CD14-positive monocyte (primary cell): ENCODE measurements around the gene ACYP2. TPM values are rescaled to one million over a fixed set of nuclear protein-coding genes. Genes with fewer than 3 reads are reported as not detected.

Experiments used
- DNase-seq, 3 donors: peaks; one replicate each; pipeline ENCODE4 v3.0.0-alpha.2; 2011 to 2022
- H2AFZ ChIP-seq: 2 replicates; pipeline ENCODE4 v1.6.0; 2012; ENCODE audit warnings: mild to moderate bottlenecking, low read depth, low read length, inconsistent platforms; ENCODE audit not compliant: insufficient read depth, poor library complexity, severe bottlenecking
- H3K27ac ChIP-seq, 2 donors: 1 replicate in 1 of 2; 2 replicates in 1 of 2; pipeline ENCODE4 v1.5.1; 2012 to 2013; ENCODE audit warnings: low read length in 2 of 2, control low read depth in 1 of 2, inconsistent platforms in 1 of 2, low read depth in 1 of 2, mild to moderate bottlenecking in 1 of 2
- H3K27me3 ChIP-seq, 2 donors: one replicate each; pipeline versions ENCODE4 v1.6.0 to v1.6.1; 2011 to 2013; ENCODE audit warnings: low read length in 2 of 2; ENCODE audit not compliant: control insufficient read depth in 2 of 2, insufficient read depth in 2 of 2
- H3K36me3 ChIP-seq, 2 donors: replicated peaks in 1 of 2; 1 replicate in 1 of 2; 2 replicates in 1 of 2; pipeline versions ENCODE4 v1.5.1 to v1.6.1; 2012 to 2013; ENCODE audit warnings: low read length in 2 of 2, control low read depth in 1 of 2, inconsistent platforms in 1 of 2, mild to moderate bottlenecking in 1 of 2; ENCODE audit not compliant: insufficient read depth in 2 of 2, control insufficient read depth in 1 of 2
- H3K4me1 ChIP-seq, 2 donors: 1 replicate in 1 of 2; 2 replicates in 1 of 2; pipeline versions ENCODE4 v1.5.1 to v1.6.1; 2012 to 2013; ENCODE audit warnings: low read length in 2 of 2, control low read depth in 1 of 2, inconsistent platforms in 1 of 2, mild to moderate bottlenecking in 1 of 2, moderate library complexity in 1 of 2; ENCODE audit not compliant: insufficient read depth in 2 of 2, control insufficient read depth in 1 of 2
- H3K4me2 ChIP-seq: replicated peaks from 2 replicates; pipeline ENCODE3; 2012; ENCODE audit warnings: low read length, moderate library complexity, mild to moderate bottlenecking; ENCODE audit not compliant: poor library complexity, severe bottlenecking; ENCODE audit errors: extremely low read depth
- H3K4me3 ChIP-seq, 3 experiments: fragments of 200-600 bp in 1 of 3; sonication (generic) in 1 of 3; replicated peaks in 1 of 3; 1 replicate in 2 of 3; 2 replicates in 1 of 3; pipeline ENCODE4 v1.5.1; 2011 to 2013; ENCODE audit warnings: low read length in 3 of 3, mild to moderate bottlenecking in 3 of 3, control low read depth in 2 of 3, low read depth in 2 of 3, inconsistent platforms in 1 of 3, moderate library complexity in 1 of 3
- H3K79me2 ChIP-seq: 2 replicates; pipeline ENCODE4 v1.6.0; 2012; ENCODE audit warnings: mild to moderate bottlenecking, control low read depth, inconsistent platforms, low read length, moderate library complexity; ENCODE audit not compliant: insufficient read depth
- H3K9ac ChIP-seq: 2 replicates; pipeline ENCODE4 v1.6.0; 2017; ENCODE audit warnings: low read length, mild to moderate bottlenecking; ENCODE audit not compliant: insufficient read depth, poor library complexity, severe bottlenecking
- H3K9me3 ChIP-seq, 2 donors: replicated peaks in 1 of 2; 1 replicate in 1 of 2; 2 replicates in 1 of 2; pipeline versions ENCODE4 v1.5.1 to v1.6.1; 2012 to 2013; ENCODE audit warnings: low read length in 2 of 2, control low read depth in 1 of 2; ENCODE audit not compliant: control insufficient read depth in 1 of 2, insufficient read depth in 1 of 2
- H4K20me1 ChIP-seq: 2 replicates; pipeline ENCODE4 v1.6.0; 2012; ENCODE audit warnings: mild to moderate bottlenecking, low read length, control low read depth, moderate library complexity; ENCODE audit not compliant: insufficient read depth
- H3K27ac Mint-ChIP-seq, 7 donors: one replicate each; pipeline ENCODE4 v1.8.0; 2020; ENCODE audit warnings: mild to moderate bottlenecking in 7 of 7, mixed read lengths in 7 of 7, moderate library complexity in 6 of 7, inconsistent platforms in 2 of 7
- H3K27me3 Mint-ChIP-seq, 3 donors: one replicate each; pipeline ENCODE4 v1.8.0; 2021 to 2022; ENCODE audit warnings: low read depth in 3 of 3, mild to moderate bottlenecking in 3 of 3, mixed read lengths in 3 of 3, moderate library complexity in 3 of 3, inconsistent platforms in 1 of 3
- H3K36me3 Mint-ChIP-seq, 2 donors: one replicate each; pipeline ENCODE4 v1.8.0; 2020; ENCODE audit warnings: mixed read lengths in 2 of 2, inconsistent platforms in 1 of 2, mild to moderate bottlenecking in 1 of 2
- H3K4me1 Mint-ChIP-seq: one replicate; pipeline ENCODE4 v1.8.0; 2020; ENCODE audit warnings: mild to moderate bottlenecking, mixed read lengths
- H3K4me3 Mint-ChIP-seq, 2 donors: one replicate each; pipeline ENCODE4 v1.8.0; 2020; ENCODE audit warnings: mild to moderate bottlenecking in 2 of 2, mixed read lengths in 2 of 2, moderate library complexity in 1 of 2
- H3K9me3 Mint-ChIP-seq, 7 donors: one replicate each; pipeline ENCODE4 v1.8.0; 2020 to 2022; ENCODE audit warnings: mixed read lengths in 7 of 7, mild to moderate bottlenecking in 6 of 7, moderate library complexity in 6 of 7, inconsistent platforms in 2 of 7
- CTCF ChIP-seq: fragments of 200-600 bp; IDR thresholded peaks from one replicate; pipeline ENCODE4 v1.8.0; 2022; ENCODE audit warnings: antibody characterized with exemption, mild to moderate bottlenecking
- WGBS: methylation state at CpG from one replicate; pipeline ENCODE4 v1.1.5; 2013; ENCODE audit warnings: missing lambda C conversion rate; ENCODE audit not compliant: insufficient coverage; 5-methylcytosine and 5-hydroxymethylcytosine counted together
- intact Hi-C, 2 donors: fragments of 100-400 bp; cut with micrococcal nuclease; formaldehyde crosslinking; loops; one replicate each; pipeline versions ENCODE4 v1.15.0 to v1.15.1; 2023
- polyA plus RNA-seq, 3 donors: library from polyadenylated mRNA; depleted of rRNA in 1 of 3; unstranded in 2 of 3; stranded (reverse) in 1 of 3; fragments of 300-500 nt in 2 of 3; fragments of >200 nt in 1 of 3; fragmentation: Illumina TruSeq in 2 of 3; gene quantifications; 1 replicate in 2 of 3; 2 replicates in 1 of 3; pipeline ENCODE4 v1.2.3, GENCODE V29; 2012 to 2021

The ACYP2 gene
- polyA plus RNA-seq, 3 donors: 6.2 to 10.8 (median 10.3) TPM

- Histone ChIP-seq H3K36me3 (no peaks in the 10 kb centered on the region), H3K27me3 (no peaks in the 10 kb centered on the region), H2AFZ (no peak overlapping the region), H3K9me3 (peaks cover 0 to 4% of the 10 kb centered on the region in 2 donors), H3K4me2 (no peak overlapping the region), H4K20me1 (no peaks in the 10 kb centered on the region), H3K4me1 (no peaks in the 10 kb centered on the region), H3K79me2 (no peaks in the 10 kb centered on the region), H3K27ac (no peak overlapping the region), H3K9ac (no peak overlapping the region), H3K4me3 (no peak overlapping the region)
- no peak for DNase-seq
- intact Hi-C loops: no loop called here
- no peak overlapping the region for H3K4me3 Mint-ChIP-seq
- peaks cover 0 to 9% (median 6%) of the 10 kb centered on the region in 7 donors for H3K9me3 Mint-ChIP-seq
- WGBS: no CpG with 5 or more reads among the region's 3 CpGs
- no peak for TF ChIP-seq CTCF
- H3K27ac Mint-ChIP-seq: no peak overlapping the region
- peaks cover 3 to 12% of the 10 kb centered on the region in 2 donors for H3K36me3 Mint-ChIP-seq
- H3K27me3 Mint-ChIP-seq: peaks cover 0 to 3% (median 0%) of the 10 kb centered on the region in 3 donors
- no peaks in the 10 kb centered on the region for H3K4me1 Mint-ChIP-seq
Observed at GRCh38 chr2:54149638-54150441, 34.4 kb downstream of the ACYP2 start.

- DNase-seq: no peak
- peaks cover 0 to 1% (median 0%) of the 10 kb centered on the region in 3 donors for H3K27me3 Mint-ChIP-seq
- TF ChIP-seq CTCF: no peak
Observed at GRCh38 chr2:54158311-54158710, 42.9 kb downstream of the ACYP2 start.

More at GRCh38 chr2:54158311-54158710, 42.9 kb downstream of the ACYP2 start:
- Histone ChIP-seq H2AFZ (no peak overlapping the region), H4K20me1 (no peaks in the 10 kb centered on the region), H3K4me3 (no peak overlapping the region), H3K79me2 (no peaks in the 10 kb centered on the region), H3K9ac (no peak overlapping the region), H3K36me3 (no peaks in the 10 kb centered on the region), H3K27me3 (no peaks in the 10 kb centered on the region), H3K9me3 (peaks cover 0 to 4% of the 10 kb centered on the region in 2 donors), H3K27ac (no peak overlapping the region), H3K4me2 (no peak overlapping the region), H3K4me1 (no peaks in the 10 kb centered on the region)
- 100% methylated on average over 4 of the region's 6 CpGs for WGBS
- intact Hi-C loops: no loop called here
- H3K36me3 Mint-ChIP-seq: peaks cover 6 to 13% of the 10 kb centered on the region in 2 donors
- peaks cover 0 to 6% (median 3%) of the 10 kb centered on the region in 7 donors for H3K9me3 Mint-ChIP-seq
- no peak overlapping the region for H3K27ac Mint-ChIP-seq
- H3K4me1 Mint-ChIP-seq: no peaks in the 10 kb centered on the region
- no peak overlapping the region for H3K4me3 Mint-ChIP-seq
